ENCODE measurements around the gene NLRC3.

DNA sequence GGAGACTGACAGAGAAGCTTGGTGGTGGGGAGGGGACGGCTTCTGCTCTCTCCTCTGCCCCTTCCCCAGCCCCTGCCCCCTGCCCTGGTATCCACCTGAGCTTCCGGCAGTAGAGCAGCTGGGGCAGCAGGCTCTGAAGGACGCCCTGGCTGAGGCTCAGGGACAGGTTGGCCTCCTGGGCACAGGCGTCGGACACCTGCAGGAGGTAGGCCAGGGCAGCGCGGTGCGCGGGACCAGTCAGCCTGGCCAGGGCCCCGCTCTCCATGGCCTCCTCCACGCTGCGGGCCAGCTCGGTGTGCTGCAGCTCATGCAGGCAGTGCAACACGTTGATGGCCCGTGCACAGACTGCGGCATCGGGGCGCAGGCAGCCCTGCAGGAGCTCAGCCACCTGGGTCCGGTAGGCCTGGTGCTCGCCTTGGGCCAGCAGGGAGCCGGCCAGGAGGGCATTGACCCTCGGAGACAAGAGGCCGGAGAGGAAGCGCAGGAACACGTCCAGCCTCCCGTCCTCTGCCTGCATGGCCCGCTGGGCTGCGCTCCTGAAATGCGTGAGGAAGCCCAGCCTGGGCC lies 14.2 kb downstream of the NLRC3 start:
- TF ChIP-seq CTCF (IDR thresholded peaks at IDR 0.05): no peak
- TF ChIP-seq POLR2A (IDR thresholded peaks at IDR 0.05): no peak
